ENCODE data around the gene MAST4. TPM values are rescaled to one million over a fixed set of nuclear protein-coding genes. Genes with fewer than 3 reads are reported as not detected.

The MAST4 gene
- total and polyA plus RNA-seq, 2 donors (not counting 1 experiment from before 2014, with no cell fraction given) = 2.5 to 57.1 TPM

DNA sequence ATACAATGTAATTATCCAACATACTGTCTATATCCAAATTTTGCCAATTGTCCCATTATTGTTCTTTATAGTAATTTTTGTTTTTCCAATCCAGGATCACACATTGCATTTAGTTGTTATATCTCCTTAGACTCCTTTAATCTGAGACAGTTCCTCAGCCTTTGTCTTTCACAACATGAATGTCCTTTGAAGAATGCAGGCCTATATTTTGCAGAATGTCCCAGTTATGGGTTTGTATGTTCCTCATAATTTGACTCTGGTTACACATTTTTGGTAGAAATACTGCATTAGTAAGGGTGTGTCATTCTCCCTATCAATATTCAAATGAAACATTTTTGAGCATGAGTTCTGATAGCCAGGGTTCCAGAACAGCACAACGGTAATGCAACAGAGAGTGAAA lies 593.7 kb downstream of the MAST4 start:
- Histone ChIP-seq H3K4me1 (ENCODE audit: control insufficient read depth in 2 of 2, insufficient read depth in 2 of 2, low read length in 2 of 2) (peaks cover 84 to 87% of the 10 kb centered on the region in 2 donors), H3K9ac (ENCODE audit: low read length) (peak overlapping the region; percentile 25), H3K4me2 (replicated peaks; ENCODE audit: low read depth, low read length, poor library complexity, severe bottlenecking) (peak overlapping the region; percentile 89), H3K9me3 (ENCODE audit: control extremely low read depth in 1 of 3, control insufficient read depth in 2 of 3, insufficient read depth in 1 of 3, low read length in 2 of 3) (peaks cover 0 to 9% (median 3%) of the 10 kb centered on the region in 3 donors), H3K36me3 (replicated peaks in 1 of 2; ENCODE audit: control extremely low read depth in 1 of 2, control insufficient read depth in 1 of 2, extremely low read depth in 1 of 2, insufficient read depth in 2 of 2, low read length in 1 of 2) (peaks cover 14 to 93% of the 10 kb centered on the region in 2 experiments), H4K20me1 (ENCODE audit: control insufficient read depth, insufficient read depth, low read length, poor library complexity, severe bottlenecking) (peaks cover 54% of the 10 kb centered on the region), H3K79me2 (ENCODE audit: control insufficient read depth, insufficient read depth, low read length) (peaks cover 100% of the 10 kb centered on the region), H3K4me3 (ENCODE audit: control extremely low read depth in 1 of 5, extremely low read depth in 1 of 5, insufficient read depth in 1 of 5, low read depth in 2 of 5, low read length in 4 of 5) (peak overlapping the region in 2 of 5 experiments; percentile 15 to 45), H2AFZ (ENCODE audit: insufficient read depth, low read depth, low read length, poor library complexity, severe bottlenecking) (no peak overlapping the region), H3K27ac (ENCODE audit: low read length in 2 of 2) (peak overlapping the region in 1 of 2 donors; percentile 98), H3K27me3 (replicated peaks in 1 of 4; ENCODE audit: control extremely low read depth in 1 of 4, control insufficient read depth in 3 of 4, insufficient read depth in 4 of 4, low read length in 3 of 4) (no peaks in the 10 kb centered on the region)
- 38% methylated on average over 1 of the region's 1 CpG for WGBS (ENCODE audit: insufficient coverage)
- Mint-ChIP-seq H3K9me3 (ENCODE audit: insufficient read depth) (no peaks in the 10 kb centered on the region), H3K4me3 (peak overlapping the region; percentile 79), H3K4me1 (peaks cover 91% of the 10 kb centered on the region), H3K27ac (peak overlapping the region; percentile 97), H3K27me3 (no peaks in the 10 kb centered on the region)
- CTCF ChIA-PET = interaction anchor here (1.1 to 9.8 kb wide), 7 partner anchors 10 to 32 kb away, joined by 3 to 139 read pairs (median 7); no protein-coding TSS in a partner anchor
- POLR2A ChIA-PET = interaction anchor here (1.2 to 1.3 kb wide), 2 partner anchors 11 to 28 kb away, joined by 3 read pairs; no protein-coding TSS in a partner anchor
- intact Hi-C loops (cut with micrococcal nuclease) = loop anchor here (10.0 kb wide), 2 partner anchors 1025 to 1245 kb away; partner anchors contain the start of gene PIK3R1
- TF ChIP-seq EZH2 (IDR thresholded peaks at IDR 0.05; ENCODE audit: borderline replicate concordance, insufficient read depth, low read depth, low read length, poor library complexity, severe bottlenecking) = no peak
- no peak for TF ChIP-seq CTCF (IDR thresholded peaks at IDR 0.05)
- ATAC-seq (ENCODE audit: low read depth) (no peak), DNase-seq (no peak)

DNA sequence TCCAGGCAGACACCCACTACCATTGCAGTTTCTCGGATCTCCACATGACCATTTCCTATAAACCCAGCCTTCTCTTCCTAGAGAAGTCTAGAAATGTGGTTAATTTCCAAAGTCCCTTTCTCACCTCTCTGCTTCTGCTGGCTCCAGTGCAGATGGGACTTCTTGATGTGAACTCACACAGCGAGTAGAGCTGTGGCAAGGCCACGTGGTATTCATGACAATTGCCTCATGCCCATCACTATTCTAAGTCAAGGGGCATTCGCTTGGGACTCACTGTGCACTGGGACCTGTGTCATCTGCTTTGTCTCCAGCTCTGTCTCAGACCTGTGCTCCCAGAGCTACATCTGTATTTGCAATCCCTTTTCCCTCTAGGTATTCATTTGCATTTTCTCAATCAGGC lies 594.2 kb downstream of the MAST4 start:
- H3K4me1 ChIP-seq (ENCODE audit: control insufficient read depth in 2 of 2, insufficient read depth in 2 of 2, low read length in 2 of 2) = peaks cover 79 to 84% of the 10 kb centered on the region in 2 donors
- peak overlapping the region; percentile 89 for H3K4me2 ChIP-seq (replicated peaks; ENCODE audit: low read depth, low read length, poor library complexity, severe bottlenecking)
- H3K27me3 ChIP-seq (replicated peaks in 1 of 4; ENCODE audit: control extremely low read depth in 1 of 4, control insufficient read depth in 3 of 4, insufficient read depth in 4 of 4, low read length in 3 of 4) = no peaks in the 10 kb centered on the region
- Mint-ChIP-seq H3K4me1 (peaks cover 91% of the 10 kb centered on the region), H3K9me3 (ENCODE audit: insufficient read depth) (no peaks in the 10 kb centered on the region), H3K27ac (peak overlapping the region; percentile 97), H3K4me3 (peak overlapping the region; percentile 79), H3K27me3 (no peaks in the 10 kb centered on the region)
- CTCF ChIA-PET = interaction anchor here (3.5 to 9.8 kb wide), 2 partner anchors 17 to 24 kb away, joined by 37 to 139 read pairs; no protein-coding TSS in a partner anchor
- intact Hi-C loops (cut with micrococcal nuclease) = loop anchor here (10.0 kb wide), 2 partner anchors 1024 to 1244 kb away; partner anchors contain the start of gene PIK3R1
- H3K9ac ChIP-seq (ENCODE audit: low read length) = peak overlapping the region; percentile 25
- H3K79me2 ChIP-seq (ENCODE audit: control insufficient read depth, insufficient read depth, low read length) = peaks cover 100% of the 10 kb centered on the region
- peak overlapping the region in 2 of 5 experiments; percentile 15 to 45 for H3K4me3 ChIP-seq (ENCODE audit: control extremely low read depth in 1 of 5, extremely low read depth in 1 of 5, insufficient read depth in 1 of 5, low read depth in 2 of 5, low read length in 4 of 5)
- H3K27ac ChIP-seq (ENCODE audit: low read length in 2 of 2) = peak overlapping the region in 1 of 2 donors; percentile 98
- ATAC-seq (ENCODE audit: low read depth) (no peak), DNase-seq (no peak)
- TF ChIP-seq CTCF (IDR thresholded peaks at IDR 0.05) = no peak
- TF ChIP-seq EZH2 (IDR thresholded peaks at IDR 0.05; ENCODE audit: borderline replicate concordance, insufficient read depth, low read depth, low read length, poor library complexity, severe bottlenecking) = no peak
- POLR2A ChIA-PET = interaction anchor here (1.0 to 1.3 kb wide), 2 partner anchors 14 to 31 kb away, joined by 3 read pairs; no protein-coding TSS in a partner anchor
- H4K20me1 ChIP-seq (ENCODE audit: control insufficient read depth, insufficient read depth, low read length, poor library complexity, severe bottlenecking) = peaks cover 49% of the 10 kb centered on the region
- H2AFZ ChIP-seq (ENCODE audit: insufficient read depth, low read depth, low read length, poor library complexity, severe bottlenecking) = no peak overlapping the region
- peaks cover 0 to 9% (median 3%) of the 10 kb centered on the region in 3 donors for H3K9me3 ChIP-seq (ENCODE audit: control extremely low read depth in 1 of 3, control insufficient read depth in 2 of 3, insufficient read depth in 1 of 3, low read length in 2 of 3)
- 59% methylated on average over 3 of the region's 4 CpGs for WGBS (ENCODE audit: insufficient coverage)
- peaks cover 14 to 88% of the 10 kb centered on the region in 2 experiments for H3K36me3 ChIP-seq (replicated peaks in 1 of 2; ENCODE audit: control extremely low read depth in 1 of 2, control insufficient read depth in 1 of 2, extremely low read depth in 1 of 2, insufficient read depth in 2 of 2, low read length in 1 of 2)

All from B cell (primary cell).